Activated T-helper 1 cell treated with anti-CD3 and anti-CD28 coated beads, Interleukin-2, amount 50 U/mL, for 16 hours (primary cell): ENCODE measurements around the gene SRF.

ENCODE experiments used
- DNase-seq, 2 donors: peaks; one replicate each; pipeline ENCODE4 v3.0.0-alpha.2; 2020; ENCODE audit warnings: low read depth in 1 of 2, low spot score in 1 of 2

The SRF gene

DNA sequence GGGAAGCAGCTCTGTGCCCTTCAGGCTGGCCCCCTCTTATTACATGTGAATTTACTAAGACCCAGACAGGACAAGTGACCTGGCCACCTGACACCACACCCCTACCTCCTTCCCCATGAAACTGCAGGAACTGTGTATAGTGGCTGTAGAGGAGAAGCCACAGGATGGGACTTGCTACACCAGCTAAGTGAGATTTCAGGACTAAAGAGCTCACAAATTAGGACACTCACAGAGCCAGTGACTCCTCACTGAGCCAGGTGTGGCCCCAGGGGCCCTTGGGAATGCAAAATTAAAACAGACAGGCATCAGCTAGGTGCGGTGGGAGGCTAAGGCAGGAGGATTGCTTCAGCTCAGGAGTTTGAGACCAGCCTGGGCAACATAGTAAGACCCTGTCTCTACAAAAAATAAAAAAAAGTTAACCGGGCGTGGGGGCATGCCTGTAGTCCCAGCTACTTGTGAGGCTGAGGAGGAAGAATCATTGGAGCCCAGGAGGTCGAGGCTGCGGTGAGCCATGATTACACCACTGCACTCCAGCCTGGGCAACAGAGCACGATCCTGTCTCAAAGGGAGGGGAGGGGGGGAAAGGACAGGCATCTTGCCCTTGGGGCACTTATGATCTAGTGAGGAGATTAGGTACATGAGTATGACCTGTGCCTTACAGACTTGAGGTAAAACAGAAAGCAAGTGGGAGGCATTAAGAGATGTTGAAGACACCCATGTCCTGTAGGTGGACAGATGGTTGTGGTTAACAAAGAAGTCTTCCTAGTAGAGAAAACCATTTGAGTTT is 23.2 kb upstream of the SRF start:
- DNase-seq = no peak

DNA sequence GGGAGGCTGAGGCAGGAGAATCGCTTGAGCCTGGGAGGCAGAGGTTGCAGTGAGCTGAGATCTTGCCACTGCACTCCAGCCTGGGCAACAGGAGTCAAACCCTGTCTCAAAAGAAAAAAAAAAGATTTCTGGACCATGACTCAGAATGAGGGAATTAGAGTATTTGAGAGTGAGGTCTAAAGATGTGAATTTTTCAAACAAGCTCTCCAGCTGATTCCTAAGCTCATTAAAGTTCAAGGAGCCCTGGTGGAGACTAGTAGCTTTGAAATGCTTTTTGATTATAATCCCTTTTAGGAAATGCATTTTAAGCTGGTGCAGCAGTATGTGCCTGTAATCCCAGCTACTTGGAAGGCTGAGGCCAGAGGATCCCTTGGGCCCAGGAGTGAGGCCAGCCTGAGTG is 21.8 kb upstream of the SRF start:
- DNase-seq = no peak

DNA sequence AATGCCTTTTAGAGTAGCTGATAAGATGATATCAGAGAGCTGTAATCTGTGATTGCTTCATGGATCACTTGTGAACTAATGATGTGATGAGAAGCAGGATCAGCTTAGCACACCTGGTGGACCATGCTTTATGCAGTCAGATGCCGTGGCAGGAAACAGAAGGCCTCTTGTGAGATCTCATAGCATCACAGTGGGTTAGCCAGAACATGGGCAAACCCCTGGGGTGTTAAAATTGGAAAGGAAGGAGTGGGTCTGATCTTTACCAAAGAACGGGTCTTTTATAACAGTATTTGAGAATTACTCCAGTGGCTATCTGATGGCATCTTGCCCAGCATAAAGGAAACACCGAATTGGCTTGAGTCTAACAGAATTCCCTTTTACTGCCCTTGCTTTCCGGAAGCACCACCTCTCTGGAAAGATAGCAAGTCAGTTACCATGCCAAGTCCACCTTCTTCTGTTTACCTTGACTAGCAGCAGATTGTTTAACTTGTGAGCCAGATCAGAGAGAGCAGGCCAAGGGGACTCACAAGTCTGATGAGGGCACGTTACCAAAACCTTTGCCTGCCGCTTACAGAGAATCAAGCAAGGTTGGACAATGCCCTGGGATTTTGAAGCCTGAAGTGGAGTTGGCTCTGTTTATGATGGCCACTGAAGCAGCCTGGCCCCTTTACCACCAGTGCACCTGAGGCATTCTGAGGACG is 20.9 kb upstream of the SRF start:
- DNase-seq = no peak

DNA sequence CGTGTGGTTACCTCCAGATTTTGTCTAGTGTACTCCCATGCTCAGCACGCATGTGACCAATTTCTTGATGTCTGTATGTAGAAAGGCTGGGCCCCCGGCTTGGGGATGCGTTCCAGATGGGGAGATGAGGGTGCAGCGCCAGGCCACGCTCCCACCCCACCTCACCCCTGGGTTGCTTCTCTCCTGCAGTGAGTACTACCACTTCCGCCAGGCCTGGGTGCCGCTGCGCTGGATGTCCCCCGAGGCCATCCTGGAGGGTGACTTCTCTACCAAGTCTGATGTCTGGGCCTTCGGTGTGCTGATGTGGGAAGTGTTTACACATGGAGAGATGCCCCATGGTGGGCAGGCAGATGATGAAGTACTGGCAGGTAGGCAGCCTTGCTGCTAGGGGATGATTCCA is 11.5 kb upstream of the SRF start:
- DNase-seq = no peak

DNA sequence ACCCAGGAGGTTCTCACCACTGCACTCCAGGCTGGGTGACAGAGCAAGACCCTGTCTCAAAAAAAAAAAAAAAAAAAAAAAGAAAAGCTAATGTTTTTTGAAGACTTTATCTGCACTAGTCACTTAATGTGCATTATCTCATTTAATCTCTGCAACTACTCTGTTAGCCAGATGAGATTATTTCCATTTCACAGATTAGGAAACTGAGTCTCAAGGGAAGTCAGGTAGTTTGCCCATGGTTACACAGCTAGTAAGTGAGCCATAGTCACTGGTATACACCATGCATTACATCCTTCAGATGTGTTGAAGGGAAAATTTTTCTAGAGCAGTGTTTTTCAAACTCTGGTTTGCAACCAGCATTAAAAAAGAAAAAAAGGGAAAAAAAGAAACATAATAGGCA is 7.2 kb upstream of the SRF start:
- no peak for DNase-seq

DNA sequence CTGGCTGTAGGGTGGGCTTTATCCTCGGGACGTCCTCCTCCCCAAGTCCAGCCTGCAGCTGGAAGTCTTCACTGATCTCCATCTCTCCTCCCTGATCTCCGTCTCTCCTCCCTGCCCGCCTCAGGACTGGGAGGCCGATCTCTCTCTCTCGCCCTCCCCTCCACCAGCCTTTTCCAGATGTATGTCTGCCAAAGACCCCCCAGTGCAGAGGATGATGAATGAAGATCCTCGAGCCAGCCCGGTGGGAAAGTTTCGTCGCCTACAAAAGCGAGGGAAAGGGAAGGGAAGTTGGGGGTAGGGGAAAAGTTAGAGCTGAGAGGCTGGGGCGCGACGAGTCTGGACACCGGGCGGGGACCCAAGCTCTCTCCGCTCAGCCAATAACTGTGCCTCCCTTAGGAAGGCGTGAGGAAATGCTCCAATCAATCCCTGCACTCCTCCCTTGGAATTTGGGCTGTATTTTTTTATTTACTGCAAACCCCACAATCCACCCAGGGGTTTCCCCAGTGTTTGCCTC is 595 bp upstream of the SRF start:
- no peak for DNase-seq

DNA sequence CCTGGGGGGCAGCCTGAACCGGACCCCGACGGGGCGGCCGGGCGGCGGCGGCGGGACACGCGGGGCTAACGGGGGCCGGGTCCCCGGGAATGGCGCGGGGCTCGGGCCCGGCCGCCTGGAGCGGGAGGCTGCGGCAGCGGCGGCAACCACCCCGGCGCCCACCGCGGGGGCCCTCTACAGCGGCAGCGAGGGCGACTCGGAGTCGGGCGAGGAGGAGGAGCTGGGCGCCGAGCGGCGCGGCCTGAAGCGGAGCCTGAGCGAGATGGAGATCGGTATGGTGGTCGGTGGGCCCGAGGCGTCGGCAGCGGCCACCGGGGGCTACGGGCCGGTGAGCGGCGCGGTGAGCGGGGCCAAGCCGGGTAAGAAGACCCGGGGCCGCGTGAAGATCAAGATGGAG is 636 bp downstream of the SRF start:
- DNase-seq = peak in 1 of 2 donors; percentile 23

DNA sequence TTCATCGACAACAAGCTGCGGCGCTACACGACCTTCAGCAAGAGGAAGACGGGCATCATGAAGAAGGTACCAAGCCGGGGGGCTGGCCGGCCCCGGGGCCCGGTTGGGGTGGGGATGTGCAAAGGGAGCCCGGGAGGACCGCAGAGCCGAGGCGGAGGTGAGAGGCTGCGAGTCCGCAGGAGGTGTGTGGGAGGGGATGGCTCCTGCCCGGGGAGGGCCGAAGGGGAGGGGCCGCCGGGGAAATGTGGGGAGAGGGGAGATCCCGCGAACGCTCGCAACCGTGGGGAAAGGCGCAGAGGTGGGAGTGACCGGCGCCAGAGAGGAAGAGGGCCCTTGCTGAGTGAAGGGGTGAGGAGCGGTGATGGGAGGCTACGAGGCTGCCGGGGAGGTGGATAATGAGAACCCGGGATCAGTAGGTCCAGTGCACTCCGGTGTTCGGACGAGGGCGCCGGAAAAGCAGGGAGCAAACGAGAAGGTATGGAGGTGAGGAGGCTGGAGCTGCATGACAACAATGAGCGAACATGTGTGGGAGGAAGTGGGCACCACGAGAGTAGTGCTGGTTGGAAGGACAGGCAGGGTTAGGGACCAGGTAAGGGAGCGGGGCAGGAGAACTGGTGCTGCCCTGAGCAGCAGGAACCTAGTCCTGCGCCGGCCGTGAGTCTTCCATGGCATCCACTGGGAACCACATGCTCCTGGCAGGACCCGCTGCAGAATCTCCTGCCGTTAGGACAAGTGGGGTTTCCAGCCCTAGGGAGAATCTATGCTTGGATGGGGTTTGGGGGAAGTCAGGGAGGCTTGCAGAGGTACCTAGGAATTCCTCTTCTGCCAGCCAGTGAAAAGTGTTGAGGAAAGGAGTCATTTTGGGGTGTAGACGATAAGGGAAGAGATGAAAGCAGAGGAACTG is 1.3 kb downstream of the SRF start:
- peak in 1 of 2 donors; percentile 42 for DNase-seq

DNA sequence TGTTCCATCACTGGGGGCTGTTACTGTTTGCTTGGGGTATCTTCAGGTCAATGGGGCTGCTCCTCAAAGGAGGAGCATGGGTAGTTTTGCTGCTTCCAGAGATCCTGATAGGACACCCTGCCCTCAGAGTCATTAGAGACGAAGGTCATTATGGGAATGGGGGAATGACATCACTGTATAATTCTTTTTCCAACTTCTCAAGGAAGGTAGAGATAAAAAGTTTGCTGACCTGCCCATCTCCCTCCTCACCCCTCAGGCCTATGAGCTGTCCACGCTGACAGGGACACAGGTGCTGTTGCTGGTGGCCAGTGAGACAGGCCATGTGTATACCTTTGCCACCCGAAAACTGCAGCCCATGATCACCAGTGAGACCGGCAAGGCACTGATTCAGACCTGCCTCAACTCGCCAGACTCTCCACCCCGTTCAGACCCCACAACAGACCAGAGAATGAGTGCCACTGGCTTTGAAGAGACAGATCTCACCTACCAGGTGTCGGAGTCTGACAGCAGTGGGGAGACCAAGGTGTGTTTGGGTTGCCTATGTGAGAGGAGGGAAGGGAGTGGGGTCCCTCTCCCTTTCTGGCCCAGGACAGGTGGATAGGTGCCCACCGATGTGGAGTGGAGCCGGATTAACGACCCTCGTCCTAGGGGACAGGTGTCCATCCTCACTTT is 2.7 kb downstream of the SRF start:
- DNase-seq = no peak

DNA sequence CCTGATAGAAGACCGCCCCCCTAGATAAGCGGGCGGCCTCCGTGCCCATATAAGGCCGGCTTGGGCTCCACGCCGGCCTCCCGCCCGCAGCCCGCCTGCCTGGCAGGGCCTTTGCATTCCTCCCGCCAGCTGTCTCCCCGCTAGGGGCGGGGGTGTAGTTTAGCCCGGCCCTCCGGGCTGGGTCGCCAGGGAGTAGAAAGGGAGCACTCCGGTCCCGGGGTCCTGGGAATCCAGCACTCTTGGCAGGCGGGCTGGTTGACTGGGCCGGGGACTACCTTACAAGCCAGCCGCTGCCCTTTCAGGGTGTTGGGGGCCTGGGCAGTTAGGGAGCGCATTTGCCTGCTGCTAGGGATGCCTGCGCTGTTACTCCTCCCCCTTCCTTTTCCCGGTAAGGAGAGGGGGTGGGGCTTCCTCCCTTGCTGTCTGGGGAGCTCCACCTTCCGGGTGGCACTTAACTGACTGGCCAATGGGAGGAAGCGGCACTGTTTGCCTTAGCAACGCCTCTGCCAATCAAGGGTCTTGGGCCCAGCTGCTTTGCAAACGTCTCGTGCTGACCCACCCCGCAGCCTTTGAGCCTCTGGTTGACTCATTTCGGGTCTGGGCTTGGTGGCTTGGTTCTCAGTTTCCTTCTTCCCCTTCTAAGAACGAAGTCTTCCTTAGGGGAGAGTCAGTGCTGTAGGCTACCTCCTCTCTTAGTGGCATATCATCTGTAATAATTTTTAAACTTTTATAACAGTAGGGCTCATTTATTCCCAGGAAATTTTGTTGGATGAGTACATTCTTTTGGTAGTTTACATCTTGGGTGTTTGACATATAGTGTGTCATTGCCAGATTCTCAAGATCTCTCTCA is 3.4 kb downstream of the SRF start:
- DNase-seq = peak; percentile 80 to 90

DNA sequence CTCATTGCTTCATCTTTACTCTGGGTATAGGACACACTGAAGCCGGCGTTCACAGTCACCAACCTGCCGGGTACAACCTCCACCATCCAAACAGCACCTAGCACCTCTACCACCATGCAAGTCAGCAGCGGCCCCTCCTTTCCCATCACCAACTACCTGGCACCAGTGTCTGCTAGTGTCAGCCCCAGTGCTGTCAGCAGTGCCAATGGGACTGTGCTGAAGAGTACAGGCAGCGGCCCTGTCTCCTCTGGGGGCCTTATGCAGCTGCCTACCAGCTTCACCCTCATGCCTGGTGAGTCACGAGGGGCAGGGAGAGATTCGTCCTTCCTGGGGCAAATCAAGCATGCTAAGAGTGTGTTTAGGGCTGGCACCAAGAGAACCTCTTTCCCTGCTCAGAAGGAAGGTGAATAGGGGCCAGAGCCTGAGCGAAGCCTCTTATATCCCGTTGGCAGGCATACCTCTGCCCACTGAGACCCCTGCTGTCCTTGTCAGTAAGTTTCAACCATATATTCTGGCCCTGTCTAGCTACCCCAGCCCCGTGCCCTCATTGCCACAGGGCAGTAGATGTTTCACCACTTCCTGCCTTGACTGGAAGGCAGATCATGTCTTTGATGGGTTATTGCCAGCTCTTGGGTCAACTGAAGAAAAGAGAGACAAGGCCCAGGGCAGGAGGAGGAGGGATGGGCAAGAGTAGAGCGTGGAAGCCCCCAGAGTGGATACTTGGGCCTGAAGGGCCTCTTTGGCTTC is 4.8 kb downstream of the SRF start:
- no peak for DNase-seq

DNA sequence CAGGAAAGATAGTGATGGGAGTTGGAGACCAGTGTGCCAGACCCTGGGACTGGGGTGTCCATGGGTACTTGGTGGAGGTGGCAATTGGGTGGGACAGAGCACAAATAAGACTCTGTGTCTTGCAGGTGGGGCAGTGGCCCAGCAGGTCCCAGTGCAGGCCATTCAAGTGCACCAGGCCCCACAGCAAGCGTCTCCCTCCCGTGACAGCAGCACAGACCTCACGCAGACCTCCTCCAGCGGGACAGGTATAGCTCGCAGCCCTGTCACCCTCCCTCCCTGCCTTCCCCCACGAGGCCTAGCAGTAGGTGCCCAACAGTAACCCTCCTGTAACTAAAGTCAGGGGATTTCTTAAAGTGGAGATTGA is 5.3 kb downstream of the SRF start:
- no peak for DNase-seq

DNA sequence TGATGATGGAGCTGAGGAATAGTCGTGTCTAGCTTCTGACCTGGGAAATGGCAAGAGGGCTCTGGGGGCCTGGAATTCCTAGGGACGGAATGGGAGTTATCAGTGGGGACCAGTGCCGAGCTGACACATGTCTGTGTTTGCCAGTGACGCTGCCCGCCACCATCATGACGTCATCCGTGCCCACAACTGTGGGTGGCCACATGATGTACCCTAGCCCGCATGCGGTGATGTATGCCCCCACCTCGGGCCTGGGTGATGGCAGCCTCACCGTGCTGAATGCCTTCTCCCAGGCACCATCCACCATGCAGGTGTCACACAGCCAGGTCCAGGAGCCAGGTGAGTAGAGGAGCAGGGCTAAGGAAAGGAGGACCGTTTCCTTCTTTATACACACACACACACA is 7.1 kb downstream of the SRF start:
- no peak for DNase-seq

DNA sequence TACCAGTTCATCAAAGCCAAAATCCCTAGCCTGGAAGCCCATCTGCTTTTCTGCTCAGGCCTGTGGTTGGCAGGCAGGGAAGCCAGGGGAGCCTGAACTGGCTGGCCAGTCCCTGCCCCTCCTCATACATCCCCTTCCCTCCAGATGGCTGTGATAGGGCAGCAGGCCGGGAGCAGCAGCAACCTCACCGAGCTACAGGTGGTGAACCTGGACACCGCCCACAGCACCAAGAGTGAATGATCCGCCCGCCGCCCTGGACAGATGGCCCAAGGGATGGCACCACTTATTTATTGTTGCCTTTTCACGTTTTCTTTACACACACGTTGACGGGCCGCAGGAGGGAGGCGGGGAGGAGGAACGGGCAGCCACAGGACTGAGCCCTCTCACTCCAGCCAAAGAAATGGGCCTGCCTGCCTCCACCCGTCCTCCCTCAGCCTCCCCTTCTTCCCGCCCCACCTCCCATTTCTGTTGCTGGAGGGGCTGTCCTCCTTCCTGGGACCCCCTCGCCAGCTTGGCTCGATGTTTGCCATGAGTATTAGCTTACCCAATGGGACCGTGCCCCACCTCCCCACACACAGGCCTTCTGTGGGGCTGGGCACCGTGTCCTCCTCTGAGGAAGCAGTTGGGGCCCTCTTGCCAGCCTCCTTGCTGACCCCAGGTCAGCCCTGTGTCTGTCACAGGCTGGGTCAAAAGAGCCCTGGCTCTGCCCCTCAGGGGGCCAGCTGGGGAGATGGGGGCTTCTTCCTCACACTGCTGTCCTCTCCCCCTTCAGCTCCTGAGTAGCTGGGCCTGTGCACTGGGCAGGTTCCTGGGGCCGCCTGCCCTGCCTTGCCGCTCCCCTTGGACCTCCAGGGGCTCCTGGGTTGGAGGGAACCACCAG is 8.1 kb downstream of the SRF start:
- no peak for DNase-seq

DNA sequence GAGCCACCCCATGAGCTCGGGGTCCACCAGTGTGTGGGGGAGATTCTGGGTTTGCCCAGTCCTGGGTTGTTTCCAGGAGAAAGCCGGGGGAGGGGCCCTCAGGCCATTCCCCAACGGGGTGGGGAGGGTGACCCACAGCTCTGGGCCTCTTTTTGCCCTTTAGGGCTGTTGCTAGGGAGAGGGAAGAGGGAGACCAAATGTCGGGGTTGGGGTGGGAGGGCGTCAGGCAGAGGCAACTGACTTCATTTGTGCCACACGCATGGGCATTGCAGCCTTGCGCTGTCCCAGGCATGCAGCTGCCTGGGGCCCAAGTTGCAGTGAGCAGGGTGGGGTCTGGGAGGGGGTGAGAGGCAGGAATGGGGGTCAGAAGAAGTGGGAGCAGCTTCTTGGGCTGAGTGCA is 9.0 kb downstream of the SRF start:
- no peak for DNase-seq

DNA sequence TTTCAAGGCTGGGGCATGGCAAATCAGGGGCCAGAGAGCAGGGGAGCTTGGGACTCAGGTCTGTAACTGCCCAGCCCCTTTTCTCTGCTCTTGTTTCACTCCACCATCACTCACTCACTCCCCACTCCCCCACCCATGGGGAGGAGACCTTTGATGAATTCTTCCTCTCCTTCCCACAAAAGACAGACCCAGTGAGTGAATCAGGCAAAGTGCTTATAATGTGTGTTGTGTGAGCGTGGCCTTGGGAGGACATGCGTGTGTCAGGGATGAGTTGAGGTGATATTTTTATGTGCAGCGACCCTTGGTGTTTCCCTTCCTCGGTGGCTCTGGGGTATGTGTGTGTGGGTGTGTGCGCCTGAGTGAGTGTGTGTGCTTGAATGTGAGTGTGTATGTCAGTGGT is 9.9 kb downstream of the SRF start:
- no peak for DNase-seq

DNA sequence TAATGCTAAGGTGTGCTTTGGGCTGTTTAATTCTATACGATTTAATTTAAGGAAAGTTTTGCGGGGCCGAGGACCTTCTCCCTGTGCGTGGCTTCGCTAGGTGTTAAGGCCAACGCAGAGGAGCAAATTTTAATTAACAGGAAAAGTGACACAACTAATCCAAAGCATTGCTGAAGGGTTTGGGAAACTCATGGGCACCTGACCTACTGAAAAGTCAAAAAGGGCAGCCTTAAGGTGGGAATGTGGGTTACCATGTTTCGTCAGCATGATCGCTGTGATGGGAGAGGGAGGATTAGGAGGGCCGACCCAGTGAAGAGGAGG is 10.5 kb downstream of the SRF start:
- DNase-seq = no peak

DNA sequence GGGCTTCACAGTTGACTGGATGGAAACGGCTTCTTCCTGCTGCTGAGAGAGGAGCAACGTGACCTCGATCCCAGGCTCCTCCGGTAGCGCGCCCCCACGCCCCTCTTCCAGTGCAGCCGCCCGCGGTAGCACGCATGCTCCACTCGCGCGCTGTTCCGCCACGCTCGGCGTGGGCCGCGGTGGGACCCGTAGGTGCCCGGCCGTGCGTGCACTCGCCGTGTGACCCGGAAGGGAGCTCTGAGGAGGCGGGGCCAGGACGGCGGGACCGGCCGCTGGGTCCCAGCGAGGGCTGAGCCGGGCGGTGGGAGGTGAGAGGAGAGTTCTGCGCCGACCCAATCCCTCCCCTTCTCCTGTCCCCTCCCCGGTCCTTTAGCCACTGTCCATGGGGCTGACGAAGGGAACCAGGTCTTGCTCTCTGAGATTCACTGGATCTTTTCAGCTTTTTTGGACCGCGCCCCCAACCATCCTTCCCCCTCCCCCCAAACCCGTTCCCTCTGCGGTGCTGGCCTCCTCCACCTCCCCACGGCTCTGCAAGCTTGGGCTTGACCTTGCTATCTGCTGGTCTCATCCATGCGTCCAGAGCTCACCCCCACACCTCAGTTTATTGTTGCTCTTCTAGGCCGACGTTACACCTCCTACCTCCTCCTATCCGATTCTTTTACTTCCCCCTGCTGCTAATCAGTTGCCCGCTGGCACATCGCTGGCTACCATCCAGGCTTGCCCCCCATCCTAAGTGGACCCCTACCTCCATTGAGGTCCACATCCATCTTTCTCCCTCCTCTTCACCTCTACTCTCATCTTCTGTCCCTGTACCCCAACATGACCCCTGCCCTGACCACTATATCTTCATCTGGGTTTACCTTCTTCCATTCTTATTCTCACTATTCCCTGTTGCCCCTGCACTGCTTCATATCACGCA is 11.1 kb downstream of the SRF start, which contains the start of gene CUL9:
CUL9 (plus strand) TSS at position 255 of the 919 bp plus-strand sequence. CDS start 2,115 bp downstream, outside the sequence.
- peak; percentile 49 to 65 for DNase-seq
